ENCODE results near the gene ORM1. TPM values are rescaled to one million over a fixed set of nuclear protein-coding genes. Genes with fewer than 3 reads are reported as not detected.
A peak's percentile ranks its signal among the peaks of the same experiment; 100 is the strongest.

ORM1 gene
- total and polyA plus RNA-seq, 10 donors: 0.95 to 13.6 (median 2.7) TPM

- intact Hi-C loops (cut with DNase I; ENCODE audit: low total_unique reads): no loop called here
- Histone ChIP-seq H3K4me1 (peaks cover 0 to 20% (median 0%) of the 10 kb centered on the region in 6 donors), H3K27me3 (replicated peaks in 1 of 7) (no peaks in the 10 kb centered on the region), H3K9me3 (peaks cover 0 to 3% (median 0%) of the 10 kb centered on the region in 8 donors), H3K27ac (no peak overlapping the region), H3K36me3 (no peaks in the 10 kb centered on the region), H3K4me3 (no peak overlapping the region)
- DNase-seq: peak; percentile 47
- no peak for TF ChIP-seq POLR2AphosphoS5 (IDR thresholded peaks at IDR 0.05)
- no peak for TF ChIP-seq CTCF (IDR thresholded peaks at IDR 0.05 in 8 of 11, conservative IDR thresholded peaks at IDR 0.05 in 3 of 11)
- no peak for TF ChIP-seq POLR2A (IDR thresholded peaks at IDR 0.05)
- WGBS, 5 donors: 80 to 83% (median 80%) methylated on average over 8 of the region's 8 CpGs
These were observed 10.4 kb upstream of the ORM1 start for GRCh38 chr9:114312513-114312875.

GRCh38 chr9:114313186-114313585 lies 9.7 kb upstream of the ORM1 start:
- H3K4me1 ChIP-seq: peaks cover 0 to 26% (median 0%) of the 10 kb centered on the region in 6 donors
- no peak overlapping the region for H3K4me3 ChIP-seq
- intact Hi-C loops (cut with DNase I; ENCODE audit: low total_unique reads): no loop called here
- H3K9me3 ChIP-seq: peaks cover 0 to 3% (median 0%) of the 10 kb centered on the region in 8 donors
- H3K27me3 ChIP-seq (replicated peaks in 1 of 7): no peaks in the 10 kb centered on the region
- no peaks in the 10 kb centered on the region for H3K36me3 ChIP-seq
- no peak for TF ChIP-seq POLR2A (IDR thresholded peaks at IDR 0.05)
- TF ChIP-seq POLR2AphosphoS5 (IDR thresholded peaks at IDR 0.05): no peak
- no peak for TF ChIP-seq CTCF (IDR thresholded peaks at IDR 0.05 in 8 of 11, conservative IDR thresholded peaks at IDR 0.05 in 3 of 11)
- no peak overlapping the region for H3K27ac ChIP-seq
- peak; percentile 1 for DNase-seq
- WGBS, 5 donors: 81 to 92% (median 88%) methylated on average over 8 of the region's 8 CpGs

- no peak overlapping the region for H3K27ac ChIP-seq
- no peaks in the 10 kb centered on the region for H3K36me3 ChIP-seq
- H3K9me3 ChIP-seq: peaks cover 0 to 3% (median 0%) of the 10 kb centered on the region in 8 donors
- TF ChIP-seq CTCF (IDR thresholded peaks at IDR 0.05 in 8 of 11, conservative IDR thresholded peaks at IDR 0.05 in 3 of 11) (no peak), POLR2A (IDR thresholded peaks at IDR 0.05) (no peak), POLR2AphosphoS5 (IDR thresholded peaks at IDR 0.05) (no peak)
- DNase-seq: peak; percentile 1
- peaks cover 0 to 26% (median 0%) of the 10 kb centered on the region in 6 donors for H3K4me1 ChIP-seq
- intact Hi-C loops (cut with DNase I; ENCODE audit: low total_unique reads): no loop called here
- 78 to 87% (median 85%) methylated on average over 7 of the region's 7 CpGs for WGBS, 5 donors
- no peaks in the 10 kb centered on the region for H3K27me3 ChIP-seq (replicated peaks in 1 of 7)
- H3K4me3 ChIP-seq: no peak overlapping the region
These were observed 8.5 kb upstream of the ORM1 start for GRCh38 chr9:114314256-114314867.

GRCh38 chr9:114314881-114315722 lies 7.8 kb upstream of the ORM1 start:
- no peak overlapping the region for H3K4me3 ChIP-seq
- H3K9me3 ChIP-seq: peaks cover 0 to 3% (median 0%) of the 10 kb centered on the region in 8 donors
- intact Hi-C loops (cut with DNase I; ENCODE audit: low total_unique reads): no loop called here
- peak overlapping the region in 1 of 8 donors; percentile 80 for H3K27ac ChIP-seq
- peaks cover 0 to 5% (median 0%) of the 10 kb centered on the region in 7 donors for H3K27me3 ChIP-seq (replicated peaks in 1 of 7)
- TF ChIP-seq CTCF (IDR thresholded peaks at IDR 0.05 in 8 of 11, conservative IDR thresholded peaks at IDR 0.05 in 3 of 11): no peak
- no peak for TF ChIP-seq POLR2A (IDR thresholded peaks at IDR 0.05)
- TF ChIP-seq POLR2AphosphoS5 (IDR thresholded peaks at IDR 0.05): no peak
- H3K4me1 ChIP-seq: peaks cover 0 to 26% (median 0%) of the 10 kb centered on the region in 6 donors
- no peaks in the 10 kb centered on the region for H3K36me3 ChIP-seq
- WGBS, 5 donors: 89 to 93% (median 90%) methylated on average over 8 of the region's 8 CpGs
- DNase-seq: peak; percentile 52
